Endothelial cell (in vitro differentiated cells): ENCODE measurements around the gene ATP2A3. TPM values are rescaled to one million over a fixed set of nuclear protein-coding genes. Genes with fewer than 3 reads are reported as not detected.

Experiments used
- DNase-seq: peaks from one replicate; pipeline ENCODE4 v3.0.0; 2021; ENCODE audit warnings: low spot score
- H3K27ac Mint-ChIP-seq: one replicate; pipeline ENCODE4 v1.8.0; 2021; ENCODE audit warnings: mixed read lengths, inconsistent platforms; ENCODE audit not compliant: unreplicated experiment
- H3K27me3 Mint-ChIP-seq: one replicate; pipeline ENCODE4 v1.8.0; 2021; ENCODE audit warnings: mild to moderate bottlenecking, moderate library complexity, mixed read lengths, inconsistent platforms; ENCODE audit not compliant: unreplicated experiment
- H3K36me3 Mint-ChIP-seq: one replicate; pipeline ENCODE4 v1.8.0; 2021; ENCODE audit warnings: mild to moderate bottlenecking, low read depth, mixed read lengths, inconsistent platforms; ENCODE audit not compliant: unreplicated experiment
- H3K4me1 Mint-ChIP-seq: one replicate; pipeline ENCODE4 v1.8.0; 2021; ENCODE audit warnings: mild to moderate bottlenecking, mixed read lengths, inconsistent platforms; ENCODE audit not compliant: unreplicated experiment
- H3K4me3 Mint-ChIP-seq: one replicate; pipeline ENCODE4 v1.8.0; 2021; ENCODE audit warnings: mild to moderate bottlenecking, mixed read lengths, inconsistent platforms; ENCODE audit not compliant: unreplicated experiment
- H3K9me3 Mint-ChIP-seq: one replicate; pipeline ENCODE4 v1.8.0; 2021; ENCODE audit warnings: mixed read lengths, inconsistent platforms; ENCODE audit not compliant: unreplicated experiment
- total RNA-seq: library from RNA; stranded (reverse); fragmentation: NEBNext Ultra II Directional; extraction: Animal tissue kit (Norgen Biotek cat#: 25700); gene quantifications from one replicate; pipeline ENCODE4 v1.2.1, GENCODE V29; 2021; ENCODE audit not compliant: unreplicated experiment
- TF ChIP-seq, protein P1 (sequence below): fragments of 200-600 bp; sonication (generic); IDR thresholded peaks from one replicate; pipeline ENCODE4 v1.5.0; 2021; ENCODE audit warnings: antibody characterized with exemption; ENCODE audit not compliant: unreplicated experiment

The ATP2A3 gene
- total RNA-seq, 1 donor from 2014 or later, result 116 TPM

DNA sequence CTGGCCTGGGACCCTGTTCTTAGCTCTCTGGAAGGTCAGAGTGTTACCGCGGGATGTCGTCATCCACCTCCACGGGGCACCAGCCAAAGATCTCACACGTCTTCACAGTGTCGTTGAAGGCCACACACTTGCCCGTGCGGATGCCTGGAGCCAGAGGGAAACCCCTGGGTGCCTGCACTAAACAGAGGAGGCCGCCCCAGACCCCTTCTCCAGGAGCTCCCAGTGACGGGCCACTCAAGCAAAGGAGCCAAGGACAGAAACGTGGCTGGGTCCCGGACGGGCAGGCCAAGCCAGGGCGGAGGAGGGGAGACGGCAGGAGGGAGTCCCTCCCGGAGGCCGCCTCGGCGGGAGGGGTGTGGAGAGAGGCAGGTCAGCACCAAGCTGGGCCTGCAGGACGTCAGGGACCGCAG is 60.4 kb downstream of the ATP2A3 start:
- no peaks in the 10 kb centered on the region for H3K4me1 Mint-ChIP-seq
- DNase-seq, result no peak
- H3K27ac Mint-ChIP-seq, result no peak overlapping the region
- H3K9me3 Mint-ChIP-seq, result no peaks in the 10 kb centered on the region
- H3K27me3 Mint-ChIP-seq, result peaks cover 2% of the 10 kb centered on the region
- no peaks in the 10 kb centered on the region for H3K36me3 Mint-ChIP-seq
- TF ChIP-seq, protein P1, sequence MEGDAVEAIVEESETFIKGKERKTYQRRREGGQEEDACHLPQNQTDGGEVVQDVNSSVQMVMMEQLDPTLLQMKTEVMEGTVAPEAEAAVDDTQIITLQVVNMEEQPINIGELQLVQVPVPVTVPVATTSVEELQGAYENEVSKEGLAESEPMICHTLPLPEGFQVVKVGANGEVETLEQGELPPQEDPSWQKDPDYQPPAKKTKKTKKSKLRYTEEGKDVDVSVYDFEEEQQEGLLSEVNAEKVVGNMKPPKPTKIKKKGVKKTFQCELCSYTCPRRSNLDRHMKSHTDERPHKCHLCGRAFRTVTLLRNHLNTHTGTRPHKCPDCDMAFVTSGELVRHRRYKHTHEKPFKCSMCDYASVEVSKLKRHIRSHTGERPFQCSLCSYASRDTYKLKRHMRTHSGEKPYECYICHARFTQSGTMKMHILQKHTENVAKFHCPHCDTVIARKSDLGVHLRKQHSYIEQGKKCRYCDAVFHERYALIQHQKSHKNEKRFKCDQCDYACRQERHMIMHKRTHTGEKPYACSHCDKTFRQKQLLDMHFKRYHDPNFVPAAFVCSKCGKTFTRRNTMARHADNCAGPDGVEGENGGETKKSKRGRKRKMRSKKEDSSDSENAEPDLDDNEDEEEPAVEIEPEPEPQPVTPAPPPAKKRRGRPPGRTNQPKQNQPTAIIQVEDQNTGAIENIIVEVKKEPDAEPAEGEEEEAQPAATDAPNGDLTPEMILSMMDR, result no peak
- H3K4me3 Mint-ChIP-seq, result no peak overlapping the region

DNA sequence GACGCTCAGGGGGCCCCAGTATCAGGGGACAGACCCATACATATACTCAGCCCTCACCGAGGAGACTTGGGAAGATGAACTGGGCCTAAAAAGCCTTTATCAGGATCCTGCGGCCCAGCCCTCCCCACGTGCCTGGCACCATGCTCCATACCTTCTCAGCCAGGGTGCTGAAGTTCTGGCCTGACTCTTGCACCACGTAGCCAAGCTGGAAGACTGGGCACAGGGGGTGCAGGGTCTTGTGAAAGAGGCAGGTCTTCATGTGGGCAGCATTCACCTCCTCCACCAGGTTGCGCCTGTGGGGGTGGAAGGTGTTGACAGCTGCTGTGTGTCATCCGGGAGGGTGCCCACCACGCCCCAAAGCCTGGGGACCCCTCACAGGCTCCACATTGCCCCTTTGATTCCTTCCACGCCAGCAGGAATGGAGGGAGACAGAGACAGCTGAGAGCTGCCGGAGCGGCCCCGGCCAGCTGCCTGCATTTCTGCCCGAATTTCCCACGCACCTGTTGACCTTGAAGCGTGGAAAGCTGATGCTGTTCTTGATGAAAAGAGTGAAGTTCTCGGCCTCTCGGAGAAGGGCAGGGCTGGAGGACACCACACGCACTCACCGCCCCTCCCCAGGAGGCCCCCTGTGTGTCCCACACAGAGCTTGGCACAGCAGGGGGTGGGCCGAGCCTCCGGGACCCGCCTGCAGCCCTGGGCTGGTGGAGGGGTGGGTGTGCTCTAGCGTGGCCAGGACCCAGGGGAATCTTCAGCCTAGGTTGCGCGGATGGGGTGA is 61.0 kb downstream of the ATP2A3 start:
- no peaks in the 10 kb centered on the region for H3K9me3 Mint-ChIP-seq
- no peaks in the 10 kb centered on the region for H3K36me3 Mint-ChIP-seq
- no peaks in the 10 kb centered on the region for H3K4me1 Mint-ChIP-seq
- TF ChIP-seq, protein P1, result no peak
- H3K27ac Mint-ChIP-seq, result no peak overlapping the region
- H3K27me3 Mint-ChIP-seq, result peaks cover 2% of the 10 kb centered on the region
- no peak overlapping the region for H3K4me3 Mint-ChIP-seq
- DNase-seq, result no peak

DNA sequence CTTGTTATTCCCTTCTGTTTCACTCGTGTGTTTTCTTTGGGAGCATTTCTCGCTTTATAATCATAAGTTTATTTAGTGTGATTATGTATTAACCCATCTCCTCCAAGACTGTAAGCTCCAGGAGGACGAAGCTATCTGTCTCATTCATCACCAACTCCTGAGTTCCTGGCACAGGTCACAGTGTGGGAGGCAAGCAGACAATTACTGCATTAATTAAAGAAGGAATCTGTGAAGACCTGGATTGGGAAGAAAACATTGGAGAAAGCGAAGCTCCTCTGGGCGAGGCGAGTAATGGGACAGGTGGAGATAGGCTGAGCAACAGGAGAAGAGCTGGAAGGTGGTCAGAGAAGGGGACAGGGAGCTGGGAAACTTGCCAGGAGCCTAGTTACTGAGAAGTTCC is 63.6 kb downstream of the ATP2A3 start:
- TF ChIP-seq, protein P1, result no peak
- Mint-ChIP-seq H3K27ac (no peak overlapping the region), H3K27me3 (peaks cover 3% of the 10 kb centered on the region), H3K36me3 (no peaks in the 10 kb centered on the region), H3K4me3 (no peak overlapping the region), H3K4me1 (no peaks in the 10 kb centered on the region), H3K9me3 (no peaks in the 10 kb centered on the region)
- no peak for DNase-seq

DNA sequence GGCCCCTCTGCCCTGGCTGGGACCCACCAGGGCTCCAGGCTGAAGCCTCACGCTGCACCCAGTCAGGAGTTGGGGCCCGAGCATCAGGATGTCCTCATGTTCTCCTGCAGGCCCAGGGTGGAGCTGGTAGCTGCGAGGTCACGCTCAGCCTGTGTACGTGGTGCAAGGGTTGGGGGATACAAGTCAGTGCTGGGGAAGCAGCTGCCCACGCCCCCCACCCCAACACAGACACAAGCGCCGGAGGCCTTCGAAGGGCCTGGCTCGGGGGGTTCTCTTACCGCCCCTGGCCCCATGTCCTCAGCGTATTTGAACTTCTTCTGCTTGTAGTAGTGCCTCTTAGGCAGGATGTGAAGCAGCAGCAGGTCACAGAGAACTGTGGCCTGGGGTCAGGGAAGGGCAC is 66.5 kb downstream of the ATP2A3 start:
- Mint-ChIP-seq H3K27me3 (peaks cover 8% of the 10 kb centered on the region), H3K27ac (no peak overlapping the region), H3K9me3 (no peaks in the 10 kb centered on the region), H3K4me1 (peaks cover 18% of the 10 kb centered on the region), H3K4me3 (no peak overlapping the region), H3K36me3 (peaks cover 6% of the 10 kb centered on the region)
- DNase-seq, result no peak
- TF ChIP-seq, protein P1, result no peak

DNA sequence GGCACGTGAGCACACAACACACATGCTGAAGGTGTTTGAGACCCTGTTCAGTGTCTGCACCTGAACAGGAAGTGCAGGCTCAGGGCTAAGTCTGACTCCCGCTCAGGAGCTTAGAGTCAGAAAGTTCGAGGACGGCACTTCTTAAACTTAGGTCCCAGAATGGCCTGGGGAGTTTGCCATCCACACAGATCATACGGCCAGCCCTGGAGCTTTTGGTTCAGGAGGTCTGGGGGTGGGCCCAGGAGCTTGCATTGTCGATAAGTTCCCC is 67.3 kb downstream of the ATP2A3 start:
- peaks cover 6% of the 10 kb centered on the region for H3K36me3 Mint-ChIP-seq
- peaks cover 18% of the 10 kb centered on the region for H3K4me1 Mint-ChIP-seq
- H3K4me3 Mint-ChIP-seq, result no peak overlapping the region
- H3K27ac Mint-ChIP-seq, result no peak overlapping the region
- DNase-seq, result no peak
- no peaks in the 10 kb centered on the region for H3K9me3 Mint-ChIP-seq
- H3K27me3 Mint-ChIP-seq, result peaks cover 8% of the 10 kb centered on the region
- TF ChIP-seq, protein P1, result no peak
